PC-9 (cell line): Measurements from ENCODE around the gene ZDHHC21. TPM values are rescaled to one million over a fixed set of nuclear protein-coding genes. Genes with fewer than 3 reads are reported as not detected.

Experiments
- BruUV-seq: library from RNA; stranded (reverse); fragments of 400-500 nt; replicated peaks from 2 replicates; lab custom pipeline; 2021; lab: Mats Ljungman, UMichigan
- CTCF ChIA-PET: fragments of 300-600 bp; sonication (Branson Sonifier 250); formaldehyde crosslinking; loops from one replicate; lab custom pipeline; 2022; ENCODE audit warnings: antibody characterized with exemption; lab: Charles Lee
- POLR2A ChIA-PET: fragments of 300-600 bp; sonication (Branson Sonifier 250); formaldehyde crosslinking; loops from one replicate; lab custom pipeline; 2022; ENCODE audit warnings: antibody characterized with exemption; ENCODE audit not compliant: unreplicated experiment; lab: Charles Lee
- DNase-seq, 2 experiments: peaks; one replicate each; pipeline versions ENCODE4 v3.0.0 to v3.0.0-alpha.2; 2015 to 2022; ENCODE audit warnings: mixed read lengths in 1 of 2
- H2AFZ ChIP-seq: fragments of 200-600 bp; sonication (generic); 2 replicates; pipeline ENCODE4 v1.8.1; 2017; ENCODE audit warnings: antibody characterized with exemption
- H3F3A ChIP-seq: fragments of 200-600 bp; sonication (generic); 2 replicates; pipeline ENCODE4 v1.8.1; 2017; ENCODE audit warnings: antibody characterized with exemption, mild to moderate bottlenecking, low read depth; ENCODE audit not compliant: insufficient read depth
- H3K27ac ChIP-seq: fragments of 200-600 bp; sonication (generic); 2 replicates; pipeline ENCODE4 v1.6.1; 2016; ENCODE audit warnings: mixed run types
- H3K27me3 ChIP-seq: fragments of 200-600 bp; sonication (generic); 2 replicates; pipeline ENCODE4 v1.6.1; 2016; ENCODE audit warnings: low read depth, mixed run types; ENCODE audit not compliant: insufficient read depth
- H3K36me3 ChIP-seq: fragments of 200-600 bp; sonication (generic); 2 replicates; pipeline ENCODE4 v1.6.1; 2016; ENCODE audit warnings: low read depth, mixed run types
- H3K4me1 ChIP-seq: fragments of 200-600 bp; sonication (generic); replicated peaks from 2 replicates; pipeline ENCODE4 v1.6.1; 2016; ENCODE audit warnings: mixed run types; ENCODE audit not compliant: insufficient read depth
- H3K4me2 ChIP-seq: fragments of 200-600 bp; sonication (generic); 2 replicates; pipeline ENCODE4 v1.6.1; 2017; ENCODE audit warnings: mixed run types
- H3K4me3 ChIP-seq: fragments of 200-600 bp; sonication (generic); 2 replicates; pipeline ENCODE4 v1.6.1; 2016; ENCODE audit warnings: mixed run types
- H3K79me2 ChIP-seq: fragments of 200-600 bp; sonication (generic); 2 replicates; pipeline ENCODE4 v1.6.1; 2017; ENCODE audit warnings: low read depth, mixed run types
- H3K9me2 ChIP-seq: fragments of 200-600 bp; sonication (generic); 2 replicates; pipeline ENCODE4 v1.8.1; 2017; ENCODE audit warnings: mild to moderate bottlenecking; ENCODE audit not compliant: insufficient read depth
- H3K9me3 ChIP-seq: fragments of 200-600 bp; sonication (generic); 2 replicates; pipeline ENCODE4 v1.8.1; 2016; ENCODE audit warnings: low read depth; ENCODE audit not compliant: insufficient read depth
- H4K20me1 ChIP-seq: fragments of 200-600 bp; sonication (generic); 2 replicates; pipeline ENCODE4 v1.8.1; 2017; ENCODE audit not compliant: insufficient read depth
- CTCF ChIP-seq: fragments of 200-600 bp; sonication (generic); conservative IDR thresholded peaks from 2 replicates; pipeline ENCODE4 v1.6.1; 2017; ENCODE audit warnings: mixed run types, antibody characterized with exemption, mild to moderate bottlenecking, moderate library complexity
- EZH2 ChIP-seq: fragments of 200-600 bp; sonication (generic); IDR thresholded peaks from 2 replicates; pipeline ENCODE4 v1.8.0; 2017; ENCODE audit warnings: antibody characterized with exemption, low read depth
- intact Hi-C: fragments of 100-400 bp; cut with micrococcal nuclease; formaldehyde crosslinking; loops from one replicate; pipeline ENCODE4 v1.10.0; 2022; ENCODE audit not compliant: unreplicated experiment
- total RNA-seq: library from RNA; stranded (reverse); gene quantifications from 2 replicates; pipeline ENCODE4 v1.2.3, GENCODE V29; 2021

Gene ZDHHC21
- total RNA-seq, 1 experiment from 2014 or later, result 5.3 TPM

- intact Hi-C loops, result no loop called here
- peaks cover 10% of the 10 kb centered on the region; the same call in 1 of the 2 replicates for H3K4me1 ChIP-seq
- ChIA-PET CTCF (no interaction called here), POLR2A (no interaction called here)
- DNase-seq, result no peak
- no peaks in the 10 kb centered on the region for H3K27me3 ChIP-seq
- no peaks in the 10 kb centered on the region for H3F3A ChIP-seq
- no peak overlapping the region for H3K27ac ChIP-seq
- no peaks in the 10 kb centered on the region for H3K9me2 ChIP-seq
- no peak overlapping the region for H3K4me3 ChIP-seq
- no TSS peak for BruUV-seq
- no peak overlapping the region for H3K4me2 ChIP-seq
- no peaks in the 10 kb centered on the region for H3K9me3 ChIP-seq
- H3K36me3 ChIP-seq, result no peaks in the 10 kb centered on the region
- no peak for TF ChIP-seq EZH2
- TF ChIP-seq CTCF, result no peak
- H2AFZ ChIP-seq, result no peak overlapping the region
- H4K20me1 ChIP-seq, result no peaks in the 10 kb centered on the region
- no peaks in the 10 kb centered on the region for H3K79me2 ChIP-seq
These were observed 15.4 kb downstream of the ZDHHC21 start for GRCh38 chr9:14677872-14678271.

GRCh38 chr9:14677396-14677795, 15.8 kb downstream of the ZDHHC21 start:
- H3F3A ChIP-seq, result no peaks in the 10 kb centered on the region
- H2AFZ ChIP-seq, result no peak overlapping the region
- H3K4me2 ChIP-seq, result 0 out of 2 replicates have a peak overlapping the region, but pooled peaks have one; percentile 31
- TF ChIP-seq CTCF (no peak), EZH2 (no peak)
- peak in 1 of 2 experiments; percentile 53 for DNase-seq
- no peaks in the 10 kb centered on the region for H3K27me3 ChIP-seq
- peaks cover 10% of the 10 kb centered on the region; the same call in 1 of the 2 replicates for H3K4me1 ChIP-seq
- no TSS peak for BruUV-seq
- H3K9me2 ChIP-seq, result no peaks in the 10 kb centered on the region
- ChIA-PET POLR2A (interaction anchor here (0.5 kb wide), 1 partner anchor 753 kb away, joined by 3 read pairs; no protein-coding TSS in a partner anchor), CTCF (no interaction called here)
- intact Hi-C loops, result no loop called here
- H3K4me3 ChIP-seq, result no peak overlapping the region
- H3K79me2 ChIP-seq, result no peaks in the 10 kb centered on the region
- no peaks in the 10 kb centered on the region for H3K9me3 ChIP-seq
- H3K36me3 ChIP-seq, result no peaks in the 10 kb centered on the region
- no peaks in the 10 kb centered on the region for H4K20me1 ChIP-seq
- no peak overlapping the region for H3K27ac ChIP-seq

- Histone ChIP-seq H3F3A (no peaks in the 10 kb centered on the region), H3K4me1 (peaks cover 10% of the 10 kb centered on the region; the same call in 1 of the 2 replicates), H3K27me3 (no peaks in the 10 kb centered on the region), H3K36me3 (no peaks in the 10 kb centered on the region), H4K20me1 (no peaks in the 10 kb centered on the region), H3K4me3 (no peak overlapping the region), H2AFZ (no peak overlapping the region), H3K4me2 (no peak overlapping the region), H3K27ac (no peak overlapping the region), H3K79me2 (no peaks in the 10 kb centered on the region), H3K9me2 (no peaks in the 10 kb centered on the region), H3K9me3 (no peaks in the 10 kb centered on the region)
- BruUV-seq, result no TSS peak
- intact Hi-C loops, result no loop called here
- DNase-seq, result no peak
- POLR2A ChIA-PET, result no interaction called here
- TF ChIP-seq EZH2 (no peak), CTCF (no peak)
- CTCF ChIA-PET, result no interaction called here
These were observed 18.6 kb downstream of the ZDHHC21 start for GRCh38 chr9:14674630-14675029.
